IMR-90 (cell line): Measurements from ENCODE around the gene TPT1. TPM values are rescaled to one million over a fixed set of nuclear protein-coding genes. Genes with fewer than 3 reads are reported as not detected.

Experiments used
- ATAC-seq: fragments of 200-7000 bp; cut with Tn5 transposase; 2 replicates; pipeline ENCODE4 v1.9.1; 2020; ENCODE audit warnings: low read depth, mild to moderate bottlenecking, moderate library complexity
- BruUV-seq: library from RNA; stranded (reverse); fragments of 400-500 nt; replicated peaks from 2 replicates; lab custom pipeline; 2021; lab: Mats Ljungman, UMichigan
- CTCF ChIA-PET: fragments of 300-600 bp; formaldehyde crosslinking; extraction: SDS; loops from one replicate; lab custom pipeline; 2021; ENCODE audit warnings: antibody characterized with exemption; lab: Yijun Ruan, JAX
- POLR2A ChIA-PET: fragments of 300-600 bp; sonication (Branson Sonifier 250); formaldehyde crosslinking; loops from one replicate; lab custom pipeline; 2022; ENCODE audit warnings: antibody characterized with exemption; ENCODE audit not compliant: unreplicated experiment; lab: Charles Lee
- DNase-seq: peaks from one replicate; pipeline ENCODE4 v3.0.0; 2013
- H2AFZ ChIP-seq: replicated peaks from 2 replicates; pipeline ENCODE3; 2013; ENCODE audit warnings: low read length, mild to moderate bottlenecking; ENCODE audit not compliant: poor library complexity
- H2AK5ac ChIP-seq: 2 replicates; pipeline ENCODE4 v1.6.1; 2013; ENCODE audit warnings: low read depth, low read length, inconsistent platforms
- H2AK9ac ChIP-seq: replicated peaks from 2 replicates; pipeline ENCODE3; 2013; ENCODE audit warnings: mild to moderate bottlenecking, low read depth, low read length, moderate library complexity; ENCODE audit not compliant: poor library complexity
- H2BK120ac ChIP-seq: 2 replicates; pipeline ENCODE4 v1.6.1; 2013; ENCODE audit warnings: low read depth, low read length, inconsistent platforms
- H2BK15ac ChIP-seq: 3 replicates; pipeline ENCODE4 v1.6.1; 2013; ENCODE audit warnings: low read depth, low read length, inconsistent platforms
- H2BK20ac ChIP-seq: 2 replicates; pipeline ENCODE4 v1.6.1; 2013; ENCODE audit warnings: low read depth, mild to moderate bottlenecking, inconsistent platforms, low read length, moderate library complexity
- H2BK5ac ChIP-seq: 2 replicates; pipeline ENCODE4 v1.6.1; 2013; ENCODE audit warnings: mild to moderate bottlenecking, low read depth, low read length, inconsistent platforms; ENCODE audit not compliant: poor library complexity, severe bottlenecking
- H3K14ac ChIP-seq: replicated peaks from 2 replicates; pipeline ENCODE4 v1.6.1; 2013; ENCODE audit warnings: low read depth, low read length, inconsistent platforms
- H3K18ac ChIP-seq: 2 replicates; pipeline ENCODE4 v1.6.1; 2013; ENCODE audit warnings: low read depth, low read length, control low read depth
- H3K23ac ChIP-seq: 2 replicates; pipeline ENCODE4 v1.6.1; 2013; ENCODE audit warnings: low read depth, low read length, inconsistent platforms
- H3K27ac ChIP-seq: 2 replicates; pipeline ENCODE4 v1.5.1; 2013; ENCODE audit warnings: mild to moderate bottlenecking, control low read depth, low read length; ENCODE audit not compliant: insufficient read depth
- H3K27me3 ChIP-seq: 2 replicates; pipeline ENCODE4 v1.6.1; 2013; ENCODE audit warnings: low read length; ENCODE audit not compliant: control insufficient read depth, insufficient read depth
- H3K36me3 ChIP-seq: 2 replicates; pipeline ENCODE4 v1.6.1; 2013; ENCODE audit warnings: low read length, mixed read lengths; ENCODE audit not compliant: control insufficient read depth, insufficient read depth
- H3K4ac ChIP-seq: 2 replicates; pipeline ENCODE4 v1.6.1; 2013; ENCODE audit warnings: low read depth, low read length, inconsistent platforms
- H3K4me1 ChIP-seq: 2 replicates; pipeline ENCODE4 v1.6.1; 2013; ENCODE audit warnings: low read length, mixed read lengths; ENCODE audit not compliant: control insufficient read depth, insufficient read depth
- H3K4me2 ChIP-seq: 2 replicates; pipeline ENCODE4 v1.6.1; 2013; ENCODE audit warnings: low read depth, mild to moderate bottlenecking, control low read depth, low read length, moderate library complexity
- H3K4me3 ChIP-seq: 2 replicates; pipeline ENCODE4 v1.5.1; 2013; ENCODE audit warnings: low read depth, mild to moderate bottlenecking, control low read depth, low read length, moderate library complexity; ENCODE audit not compliant: insufficient read depth
- H3K56ac ChIP-seq: 2 replicates; pipeline ENCODE4 v1.6.1; 2013; ENCODE audit warnings: low read length, inconsistent platforms; ENCODE audit not compliant: insufficient read depth; ENCODE audit errors: extremely low read depth
- H3K79me1 ChIP-seq, 2 experiments: 2 replicates each; pipeline ENCODE4 v1.6.1; 2013; ENCODE audit warnings: low read length in 2 of 2, inconsistent platforms in 1 of 2, low read depth in 1 of 2
- H3K9ac ChIP-seq: 2 replicates; pipeline ENCODE4 v1.6.1; 2013; ENCODE audit warnings: low read depth, low read length, control low read depth
- H3K9me1 ChIP-seq: 2 replicates; pipeline ENCODE4 v1.6.1; 2013; ENCODE audit warnings: low read length, inconsistent platforms; ENCODE audit not compliant: insufficient read depth
- H3K9me3 ChIP-seq: 2 replicates; pipeline ENCODE4 v1.6.1; 2013; ENCODE audit warnings: low read length; ENCODE audit not compliant: control insufficient read depth, insufficient read depth
- H4K20me1 ChIP-seq: 2 replicates; pipeline ENCODE4 v1.6.1; 2013; ENCODE audit warnings: low read length, inconsistent platforms; ENCODE audit not compliant: insufficient read depth
- H4K5ac ChIP-seq: 2 replicates; pipeline ENCODE4 v1.6.1; 2013; ENCODE audit warnings: mild to moderate bottlenecking, low read depth, low read length, control low read depth
- H4K8ac ChIP-seq, 2 experiments: 2 replicates each; pipeline ENCODE4 v1.6.1; 2013; ENCODE audit warnings: low read depth in 2 of 2, low read length in 2 of 2, control low read depth in 1 of 2, inconsistent platforms in 1 of 2
- H4K91ac ChIP-seq: 2 replicates; pipeline ENCODE4 v1.6.1; 2013; ENCODE audit warnings: low read depth, low read length, inconsistent platforms; ENCODE audit not compliant: insufficient read depth
- CEBPB ChIP-seq: IDR thresholded peaks from 2 replicates; pipeline ENCODE4 v1.6.1; 2012; ENCODE audit warnings: low read depth, low read length, improper control_type of control experiment
- CHD1 ChIP-seq: IDR thresholded peaks from 2 replicates; pipeline ENCODE4 v1.6.1; 2012; ENCODE audit warnings: low read depth, low read length, improper control_type of control experiment
- ELK1 ChIP-seq: fragments of 150-350 bp; IDR thresholded peaks from 2 replicates; pipeline ENCODE4 v1.6.1; 2016; ENCODE audit warnings: low read depth, mild to moderate bottlenecking, low read length, moderate library complexity, borderline replicate concordance
- MAFK ChIP-seq: IDR thresholded peaks from 2 replicates; pipeline ENCODE4 v1.6.1; 2012; ENCODE audit warnings: low read depth, low read length, improper control_type of control experiment
- MAZ ChIP-seq: IDR thresholded peaks from 2 replicates; pipeline ENCODE4 v1.6.1; 2012; ENCODE audit warnings: low read depth, mild to moderate bottlenecking, low read length, improper control_type of control experiment, moderate library complexity, borderline replicate concordance
- MXI1 ChIP-seq: IDR thresholded peaks from 2 replicates; pipeline ENCODE4 v1.6.1; 2012; ENCODE audit warnings: low read depth, mild to moderate bottlenecking, low read length, moderate library complexity, borderline replicate concordance
- POLR2A ChIP-seq: IDR thresholded peaks from 2 replicates; pipeline ENCODE4 v1.6.1; 2012; ENCODE audit warnings: mild to moderate bottlenecking, low read depth, low read length
- RCOR1 ChIP-seq: IDR thresholded peaks from 2 replicates; pipeline ENCODE4 v1.6.1; 2012; ENCODE audit warnings: mild to moderate bottlenecking, low read length, improper control_type of control experiment; ENCODE audit not compliant: insufficient replicate concordance
- RFX5 ChIP-seq: IDR thresholded peaks from 2 replicates; pipeline ENCODE4 v1.8.0; 2012; ENCODE audit warnings: low read depth, mild to moderate bottlenecking, low read length, moderate library complexity
- SMC3 ChIP-seq: fragments of 150-350 bp; IDR thresholded peaks from 2 replicates; pipeline ENCODE4 v1.6.1; 2016; ENCODE audit warnings: low read depth, mild to moderate bottlenecking, antibody characterized with exemption, low read length, moderate library complexity
- WGBS, 2 experiments: methylation state at CpG; one replicate each; pipeline versions ENCODE4 v1.1.5 to v1.1.7; 2013; ENCODE audit warnings: missing lambda C conversion rate in 2 of 2; ENCODE audit not compliant: insufficient read length in 1 of 2; ENCODE audit errors: extremely low coverage in 2 of 2; 5-methylcytosine and 5-hydroxymethylcytosine counted together
- dilution Hi-C: fragments of 300-500 bp; cut with HindIII; formaldehyde crosslinking; loops from one replicate; pipeline ENCODE4 v1.14.3; 2018; ENCODE audit warnings: low sequenced_read_pairs; ENCODE audit not compliant: unreplicated experiment
- in situ Hi-C: fragments of 300-500 bp; cut with MboI; formaldehyde crosslinking; loops from 3 replicates; pipeline ENCODE4 v1.14.3; 2019; ENCODE audit warnings: low sequenced_read_pairs, inconsistent platforms, mixed read lengths
- intact Hi-C: fragments of 100-400 bp; cut with micrococcal nuclease; formaldehyde crosslinking; loops from 2 replicates; pipeline ENCODE4 v1.10.0; 2022
- polyA plus RNA-seq, 3 experiments: library from polyadenylated mRNA; depleted of rRNA; stranded (reverse); fragments of >200 nt; gene quantifications; 2 replicates each; pipeline ENCODE4 v1.2.3, GENCODE V29; 2012; ENCODE audit warnings: low replicate concordance in 1 of 3
- total RNA-seq: library from RNA; depleted of rRNA; stranded (reverse); fragments of >200 nt; gene quantifications from 2 replicates; pipeline ENCODE4 v1.2.3, GENCODE V29; 2012

Gene TPT1
- total and polyA plus RNA-seq, 2 of the 4 experiments (the other 2 are of a cell fraction) = 1,663 to 2,665 TPM

GRCh38 chr13:45331692-45332035, 9.3 kb downstream of the TPT1 start:
- Histone ChIP-seq H2BK120ac (no peak overlapping the region), H2AFZ (no peak overlapping the region), H3K4ac (0 out of 2 replicates have a peak overlapping the region, but pooled peaks have one; percentile 7), H3K4me1 (peaks cover 11% of the 10 kb centered on the region), H3K23ac (no peak overlapping the region), H3K79me1 (peaks cover 15 to 60% of the 10 kb centered on the region in 2 experiments; a peak in 3 of 4 replicates), H3K4me3 (no peak overlapping the region), H3K36me3 (peaks cover 19% of the 10 kb centered on the region), H2AK5ac (0 out of 2 replicates have a peak overlapping the region, but pooled peaks have one; percentile 40), H2AK9ac (no peak overlapping the region), H3K27me3 (no peaks in the 10 kb centered on the region), H3K56ac (no peak overlapping the region), H2BK15ac (no peak overlapping the region), H4K5ac (no peak overlapping the region), H3K4me2 (no peak overlapping the region), H3K9me1 (peaks cover 29% of the 10 kb centered on the region), H4K91ac (no peak overlapping the region), H3K18ac (no peak overlapping the region), H3K9ac (no peak overlapping the region), H3K14ac (no peak overlapping the region), H2BK20ac (no peak overlapping the region), H4K20me1 (peaks cover 60% of the 10 kb centered on the region), H3K27ac (peak overlapping the region; percentile 68; the same call in 1 of the 2 replicates), H3K9me3 (no peaks in the 10 kb centered on the region), H4K8ac (no peak overlapping the region), H2BK5ac (peak overlapping the region; percentile 49)
- in situ Hi-C loops = no loop called here
- CTCF ChIA-PET = no interaction called here
- intact Hi-C loops = no loop called here
- ATAC-seq = no peak
- POLR2A ChIA-PET = interaction anchor here (0.5 to 0.6 kb wide), 2 partner anchors 378 to 620 kb away, joined by 3 read pairs; no protein-coding TSS in a partner anchor
- no peak for TF ChIP-seq SMC3
- TF ChIP-seq MAZ = no peak
- TF ChIP-seq POLR2A = no peak
- no peak for TF ChIP-seq RCOR1
- no peak for TF ChIP-seq CEBPB
- no peak for TF ChIP-seq RFX5
- no peak for TF ChIP-seq CHD1
- TF ChIP-seq ELK1 = no peak
- no peak for TF ChIP-seq MXI1
- TF ChIP-seq MAFK = no peak
- BruUV-seq = no TSS peak
- WGBS, 2 experiments = no CpG with 5 or more reads among the region's 3 CpGs
- dilution Hi-C loops = no loop called here
- DNase-seq = no peak
